GM23338 (cell line): ENCODE data around the gene WTIP. TPM values are rescaled to one million over a fixed set of nuclear protein-coding genes. Genes with fewer than 3 reads are reported as not detected.

Source experiments
- ATAC-seq: fragments of 200-7000 bp; cut with Tn5 transposase; 3 replicates; pipeline ENCODE4 v1.9.1; 2020
- DNase-seq: peaks from one replicate; pipeline ENCODE4 v3.0.0-alpha.2; 2015; ENCODE audit warnings: low spot score
- H2AFZ ChIP-seq: fragments of 200-600 bp; sonication (generic); 2 replicates; pipeline ENCODE4 v1.8.0; 2016; ENCODE audit warnings: antibody characterized with exemption, mild to moderate bottlenecking, moderate library complexity
- H3F3A ChIP-seq: fragments of 200-600 bp; sonication (generic); replicated peaks from 2 replicates; pipeline ENCODE4 v1.8.0; 2017; ENCODE audit warnings: antibody characterized with exemption, mixed run types, low read depth
- H3K27ac ChIP-seq: fragments of 200-600 bp; sonication (generic); 2 replicates; pipeline ENCODE4 v1.6.1; 2016; ENCODE audit warnings: low read depth
- H3K27me3 ChIP-seq: fragments of 200-600 bp; sonication (generic); 2 replicates; pipeline ENCODE4 v1.8.0; 2016; ENCODE audit warnings: mild to moderate bottlenecking, mixed run types, moderate library complexity; ENCODE audit not compliant: insufficient read depth
- H3K36me3 ChIP-seq: fragments of 200-600 bp; sonication (generic); 2 replicates; pipeline ENCODE4 v1.8.0; 2016; ENCODE audit warnings: mild to moderate bottlenecking; ENCODE audit not compliant: insufficient read depth
- H3K4me1 ChIP-seq: fragments of 200-600 bp; sonication (generic); 2 replicates; pipeline ENCODE4 v1.8.0; 2016; ENCODE audit warnings: mild to moderate bottlenecking, moderate library complexity; ENCODE audit not compliant: insufficient read depth
- H3K4me2 ChIP-seq: fragments of 200-600 bp; sonication (generic); 2 replicates; pipeline ENCODE4 v1.7.1; 2017; ENCODE audit warnings: mixed run types
- H3K4me3 ChIP-seq: fragments of 200-600 bp; sonication (generic); 2 replicates; pipeline ENCODE4 v1.6.1; 2016; ENCODE audit warnings: mixed run types
- H3K79me2 ChIP-seq: fragments of 200-600 bp; sonication (generic); replicated peaks from 2 replicates; pipeline ENCODE4 v1.8.0; 2017; ENCODE audit warnings: mild to moderate bottlenecking; ENCODE audit not compliant: insufficient read depth
- H3K9me2 ChIP-seq: fragments of 200-600 bp; sonication (generic); 2 replicates; pipeline ENCODE4 v1.8.0; 2017; ENCODE audit not compliant: insufficient read depth
- H4K20me1 ChIP-seq: fragments of 200-600 bp; sonication (generic); replicated peaks from 2 replicates; pipeline ENCODE4 v1.8.0; 2017; ENCODE audit warnings: mild to moderate bottlenecking; ENCODE audit not compliant: insufficient read depth
- H3K27ac Mint-ChIP-seq: 2 replicates; pipeline ENCODE4 v1.8.0; 2020; ENCODE audit warnings: inconsistent platforms, mild to moderate bottlenecking, moderate library complexity, mixed read lengths
- H3K27me3 Mint-ChIP-seq: 3 replicates; pipeline ENCODE4 v1.8.0; 2022; ENCODE audit warnings: low read depth, mild to moderate bottlenecking, moderate library complexity, mixed read lengths, inconsistent platforms; ENCODE audit not compliant: insufficient read depth, poor library complexity
- H3K36me3 Mint-ChIP-seq: 3 replicates; pipeline ENCODE4 v1.8.0; 2021; ENCODE audit warnings: low read depth, mild to moderate bottlenecking, inconsistent platforms, moderate library complexity, mixed read lengths
- H3K4me1 Mint-ChIP-seq: 3 replicates; pipeline ENCODE4 v1.8.0; 2020; ENCODE audit warnings: mild to moderate bottlenecking, inconsistent platforms, mixed read lengths
- H3K4me3 Mint-ChIP-seq: 3 replicates; pipeline ENCODE4 v1.8.0; 2021; ENCODE audit warnings: moderate library complexity, mild to moderate bottlenecking, inconsistent platforms, mixed read lengths
- H3K9me3 Mint-ChIP-seq: 3 replicates; pipeline ENCODE4 v1.8.0; 2020; ENCODE audit warnings: moderate library complexity, mild to moderate bottlenecking, inconsistent platforms, mixed read lengths
- CREB1 ChIP-seq: fragments of 250-450 bp; sonication (Bioruptor Pico); IDR thresholded peaks from 2 replicates; pipeline ENCODE4 v1.5.0; 2020; ENCODE audit warnings: low read depth, mild to moderate bottlenecking, moderate library complexity
- EZH2 ChIP-seq: fragments of 200-600 bp; sonication (generic); IDR thresholded peaks from one replicate; pipeline ENCODE4 v1.8.0; 2017; ENCODE audit warnings: antibody characterized with exemption, mild to moderate bottlenecking, low read depth; ENCODE audit not compliant: unreplicated experiment
- EZH2phosphoT487 ChIP-seq: fragments of 200-600 bp; sonication (generic); IDR thresholded peaks from one replicate; pipeline ENCODE4 v1.8.1; 2018; ENCODE audit warnings: antibody characterized with exemption; ENCODE audit not compliant: unreplicated experiment
- JUNB ChIP-seq: IDR thresholded peaks from one replicate; pipeline ENCODE4 v1.6.1; 2016; ENCODE audit warnings: antibody characterized with exemption; ENCODE audit not compliant: unreplicated experiment
- POLR2AphosphoS5 ChIP-seq: IDR thresholded peaks from 2 replicates; pipeline ENCODE4 v1.6.1; 2016; ENCODE audit warnings: antibody characterized with exemption, low read depth
- STAT1 ChIP-seq: IDR thresholded peaks from one replicate; pipeline ENCODE4 v1.6.1; 2016; ENCODE audit warnings: antibody characterized with exemption; ENCODE audit not compliant: unreplicated experiment
- ZNF331 ChIP-seq: fragments of 250-450 bp; sonication (Bioruptor Pico); IDR thresholded peaks from 2 replicates; pipeline ENCODE4 v1.5.0; 2020; ENCODE audit warnings: low read depth, mild to moderate bottlenecking, moderate library complexity
- polyA plus RNA-seq: library from polyadenylated mRNA; unstranded; fragments of >200 nt; fragmentation: Nextera tagmentation; extraction: Ambion mirVana; gene quantifications from 2 replicates; pipeline ENCODE4 v1.2.1, GENCODE V29; 2016
- total RNA-seq: library from RNA; depleted of rRNA; stranded (reverse); fragments of >200 nt; shearing (Covaris generic); gene quantifications from 2 replicates; pipeline ENCODE4 v1.2.3, GENCODE V29; 2014
- TF ChIP-seq, protein P1 (sequence below): IDR thresholded peaks from one replicate; pipeline ENCODE4 v1.6.1; 2018; ENCODE audit warnings: antibody characterized with exemption; ENCODE audit not compliant: unreplicated experiment
- TF ChIP-seq, protein P2 (sequence below), 2 experiments: fragments of 200-600 bp in 1 of 2; sonication (generic) in 1 of 2; conservative IDR thresholded peaks; 2 replicates each; pipeline versions ENCODE4 v1.5.1 to v1.6.1; 2016 to 2017; ENCODE audit warnings: antibody characterized with exemption in 2 of 2, low read depth in 2 of 2, mild to moderate bottlenecking in 2 of 2, moderate library complexity in 1 of 2

Gene WTIP
- total and polyA plus RNA-seq, 2 experiments from 2014 or later = 0.47 to 8.9 TPM

DNA sequence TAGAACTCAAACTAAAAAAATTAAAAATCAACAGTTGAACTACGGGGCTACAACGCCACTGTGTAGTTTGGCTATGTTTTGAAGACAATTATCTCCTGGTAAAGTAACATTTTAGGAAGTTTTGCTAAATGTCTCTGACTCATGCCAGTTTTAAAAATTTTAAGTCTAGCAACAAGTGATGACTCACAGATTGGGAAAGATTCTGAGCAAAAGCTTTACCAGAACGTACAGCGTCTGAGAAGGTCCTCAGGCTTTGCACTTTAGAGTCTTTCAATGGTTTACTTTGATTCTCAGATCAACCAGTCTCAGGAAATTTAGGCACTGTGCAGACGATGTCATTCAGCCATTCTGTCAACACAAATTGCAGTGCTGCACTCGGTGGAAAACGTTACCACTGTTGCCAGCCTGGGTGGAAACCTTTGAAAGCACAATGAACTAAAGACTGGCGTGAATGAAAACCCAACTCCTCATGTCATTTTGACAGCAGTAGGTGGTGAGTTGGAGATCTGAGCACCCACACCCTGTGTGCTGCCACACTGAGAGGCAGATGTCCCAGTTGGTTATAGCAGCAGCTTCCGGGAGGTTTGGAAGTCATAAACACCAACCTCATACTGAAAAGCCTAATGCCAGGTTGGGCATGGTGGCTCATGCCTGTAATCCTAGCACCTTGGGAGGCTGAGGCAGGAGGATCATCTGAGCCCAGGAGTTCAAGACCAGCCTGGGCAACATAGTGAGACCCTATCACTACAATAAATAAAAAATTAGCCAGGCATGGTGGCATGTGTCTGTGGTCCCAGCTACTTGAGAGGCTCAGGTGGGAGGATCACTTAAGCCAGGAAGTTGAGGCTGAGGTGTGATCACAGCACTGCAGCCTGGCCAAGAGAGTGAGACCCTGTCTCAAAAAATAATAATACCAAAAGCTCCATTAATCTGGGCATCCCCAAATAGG, 6.3 kb upstream of the WTIP start (continued):
- TF ChIP-seq, protein P1, sequence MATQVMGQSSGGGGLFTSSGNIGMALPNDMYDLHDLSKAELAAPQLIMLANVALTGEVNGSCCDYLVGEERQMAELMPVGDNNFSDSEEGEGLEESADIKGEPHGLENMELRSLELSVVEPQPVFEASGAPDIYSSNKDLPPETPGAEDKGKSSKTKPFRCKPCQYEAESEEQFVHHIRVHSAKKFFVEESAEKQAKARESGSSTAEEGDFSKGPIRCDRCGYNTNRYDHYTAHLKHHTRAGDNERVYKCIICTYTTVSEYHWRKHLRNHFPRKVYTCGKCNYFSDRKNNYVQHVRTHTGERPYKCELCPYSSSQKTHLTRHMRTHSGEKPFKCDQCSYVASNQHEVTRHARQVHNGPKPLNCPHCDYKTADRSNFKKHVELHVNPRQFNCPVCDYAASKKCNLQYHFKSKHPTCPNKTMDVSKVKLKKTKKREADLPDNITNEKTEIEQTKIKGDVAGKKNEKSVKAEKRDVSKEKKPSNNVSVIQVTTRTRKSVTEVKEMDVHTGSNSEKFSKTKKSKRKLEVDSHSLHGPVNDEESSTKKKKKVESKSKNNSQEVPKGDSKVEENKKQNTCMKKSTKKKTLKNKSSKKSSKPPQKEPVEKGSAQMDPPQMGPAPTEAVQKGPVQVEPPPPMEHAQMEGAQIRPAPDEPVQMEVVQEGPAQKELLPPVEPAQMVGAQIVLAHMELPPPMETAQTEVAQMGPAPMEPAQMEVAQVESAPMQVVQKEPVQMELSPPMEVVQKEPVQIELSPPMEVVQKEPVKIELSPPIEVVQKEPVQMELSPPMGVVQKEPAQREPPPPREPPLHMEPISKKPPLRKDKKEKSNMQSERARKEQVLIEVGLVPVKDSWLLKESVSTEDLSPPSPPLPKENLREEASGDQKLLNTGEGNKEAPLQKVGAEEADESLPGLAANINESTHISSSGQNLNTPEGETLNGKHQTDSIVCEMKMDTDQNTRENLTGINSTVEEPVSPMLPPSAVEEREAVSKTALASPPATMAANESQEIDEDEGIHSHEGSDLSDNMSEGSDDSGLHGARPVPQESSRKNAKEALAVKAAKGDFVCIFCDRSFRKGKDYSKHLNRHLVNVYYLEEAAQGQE = no peak
- TF ChIP-seq JUNB (no peak), CREB1 (CRISPR knock-in tag) (no peak), EZH2phosphoT487 (no peak), EZH2 (no peak), ZNF331 (no peak)

DNA sequence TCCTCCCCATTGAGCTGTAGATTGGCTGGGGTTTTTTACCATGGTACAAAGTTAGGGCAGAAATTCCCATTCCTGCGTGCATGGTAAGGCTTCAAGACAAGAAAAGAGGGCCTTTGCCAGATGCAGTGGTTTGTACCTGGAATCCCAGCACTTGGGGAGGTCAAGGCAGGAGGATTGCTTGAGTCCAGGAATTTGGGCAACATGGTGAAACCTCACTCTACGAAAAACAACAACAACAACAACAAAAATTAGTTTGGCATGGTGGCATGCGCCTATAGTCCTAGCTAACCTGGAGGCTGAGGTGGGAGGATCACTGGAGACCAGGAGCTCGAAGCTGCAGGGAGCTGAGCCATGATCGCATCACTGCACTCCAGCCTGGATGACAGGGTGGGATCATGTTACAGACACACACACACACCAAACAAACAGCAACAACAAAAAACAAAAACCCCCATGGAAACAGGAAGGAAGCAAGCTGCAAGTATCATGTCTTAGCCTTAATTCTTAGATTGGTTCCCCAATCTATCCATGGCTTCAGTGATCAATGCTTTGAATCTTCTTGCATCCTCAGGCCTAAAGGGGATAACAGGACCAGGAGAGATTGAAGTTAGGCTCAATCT, 5.5 kb upstream of the WTIP start:
- DNase-seq (peak; percentile 39), ATAC-seq (no peak)
- Mint-ChIP-seq H3K36me3 (peaks cover 32% of the 10 kb centered on the region), H3K4me1 (peaks cover 22% of the 10 kb centered on the region; the same call in 2 of the 3 replicates), H3K9me3 (peaks cover 10% of the 10 kb centered on the region; the same call in 2 of the 3 replicates), H3K27ac (0 out of 2 replicates have a peak overlapping the region, but pooled peaks have one; percentile 16), H3K4me3 (no peak overlapping the region), H3K27me3 (peaks cover 11% of the 10 kb centered on the region)
- no peaks in the 10 kb centered on the region for H3K9me2 ChIP-seq
- no peak overlapping the region for H3K27ac ChIP-seq
- H3K4me1 ChIP-seq = peaks cover 11% of the 10 kb centered on the region
- H3K4me2 ChIP-seq = no peak overlapping the region
- peaks cover 5% of the 10 kb centered on the region; the same call in 1 of the 2 replicates for H3K36me3 ChIP-seq
- H3K79me2 ChIP-seq = no peaks in the 10 kb centered on the region
- no peak overlapping the region for H3K4me3 ChIP-seq
- H2AFZ ChIP-seq = no peak overlapping the region
- H4K20me1 ChIP-seq = peaks cover 6% of the 10 kb centered on the region
- H3F3A ChIP-seq = 0 out of 2 replicates have a peak, but pooled peaks cover 20% of the 10 kb centered on the region
- peaks cover 21% of the 10 kb centered on the region for H3K27me3 ChIP-seq
- TF ChIP-seq, protein P2, sequence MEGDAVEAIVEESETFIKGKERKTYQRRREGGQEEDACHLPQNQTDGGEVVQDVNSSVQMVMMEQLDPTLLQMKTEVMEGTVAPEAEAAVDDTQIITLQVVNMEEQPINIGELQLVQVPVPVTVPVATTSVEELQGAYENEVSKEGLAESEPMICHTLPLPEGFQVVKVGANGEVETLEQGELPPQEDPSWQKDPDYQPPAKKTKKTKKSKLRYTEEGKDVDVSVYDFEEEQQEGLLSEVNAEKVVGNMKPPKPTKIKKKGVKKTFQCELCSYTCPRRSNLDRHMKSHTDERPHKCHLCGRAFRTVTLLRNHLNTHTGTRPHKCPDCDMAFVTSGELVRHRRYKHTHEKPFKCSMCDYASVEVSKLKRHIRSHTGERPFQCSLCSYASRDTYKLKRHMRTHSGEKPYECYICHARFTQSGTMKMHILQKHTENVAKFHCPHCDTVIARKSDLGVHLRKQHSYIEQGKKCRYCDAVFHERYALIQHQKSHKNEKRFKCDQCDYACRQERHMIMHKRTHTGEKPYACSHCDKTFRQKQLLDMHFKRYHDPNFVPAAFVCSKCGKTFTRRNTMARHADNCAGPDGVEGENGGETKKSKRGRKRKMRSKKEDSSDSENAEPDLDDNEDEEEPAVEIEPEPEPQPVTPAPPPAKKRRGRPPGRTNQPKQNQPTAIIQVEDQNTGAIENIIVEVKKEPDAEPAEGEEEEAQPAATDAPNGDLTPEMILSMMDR (conservative IDR thresholded peaks at IDR 0.05; ENCODE audit: low read depth in 2 of 2) = no peak
- TF ChIP-seq POLR2AphosphoS5 (no peak; the same call in 1 of the 2 replicates), JUNB (no peak), STAT1 (no peak), CREB1 (CRISPR knock-in tag) (no peak), EZH2phosphoT487 (no peak), ZNF331 (no peak), EZH2 (no peak)
- TF ChIP-seq, protein P1 = no peak
